Transverse colon (tissue), 3 donors: ENCODE results near the gene FOXP1.

ENCODE experiments used
- POLR2A ChIP-seq: fragments of 450-650 bp; IDR thresholded peaks from one replicate; pipeline ENCODE4 v1.6.1; 2016; ENCODE audit warnings: antibody characterized with exemption, mild to moderate bottlenecking, moderate library complexity
- TF ChIP-seq, protein P1 (sequence below), 5 experiments: fragments of 200-600 bp in 3 of 5; fragments of 450-650 bp in 2 of 5; sonication (generic) in 3 of 5; IDR thresholded peaks; 1 replicate in 2 of 5; 2 replicates in 3 of 5; pipeline ENCODE4 v1.5.1; 2016 to 2017; ENCODE audit warnings: antibody characterized with exemption in 5 of 5, inconsistent platforms in 3 of 5, mild to moderate bottlenecking in 2 of 5, moderate library complexity in 1 of 5

DNA sequence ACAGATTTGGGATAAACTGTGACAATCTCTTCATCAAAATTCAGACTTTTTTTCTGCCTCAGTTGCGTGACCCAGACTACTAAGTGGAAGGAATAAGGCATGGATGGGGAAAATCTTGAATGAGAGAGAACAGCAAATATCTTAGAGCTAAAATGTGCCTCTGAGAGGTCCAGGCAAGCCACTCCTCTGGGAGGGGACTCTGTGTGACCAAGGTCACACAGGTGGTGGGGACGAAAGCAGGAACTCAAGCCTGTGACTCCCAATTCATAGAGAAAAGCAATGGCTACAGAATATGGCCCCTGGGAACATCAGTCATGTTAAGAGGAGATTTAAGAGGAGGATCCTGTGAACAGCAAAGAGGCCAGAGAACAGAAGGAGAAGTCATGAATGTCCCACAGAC lies 268.1 kb downstream of the FOXP1 start:
- TF ChIP-seq, protein P1, sequence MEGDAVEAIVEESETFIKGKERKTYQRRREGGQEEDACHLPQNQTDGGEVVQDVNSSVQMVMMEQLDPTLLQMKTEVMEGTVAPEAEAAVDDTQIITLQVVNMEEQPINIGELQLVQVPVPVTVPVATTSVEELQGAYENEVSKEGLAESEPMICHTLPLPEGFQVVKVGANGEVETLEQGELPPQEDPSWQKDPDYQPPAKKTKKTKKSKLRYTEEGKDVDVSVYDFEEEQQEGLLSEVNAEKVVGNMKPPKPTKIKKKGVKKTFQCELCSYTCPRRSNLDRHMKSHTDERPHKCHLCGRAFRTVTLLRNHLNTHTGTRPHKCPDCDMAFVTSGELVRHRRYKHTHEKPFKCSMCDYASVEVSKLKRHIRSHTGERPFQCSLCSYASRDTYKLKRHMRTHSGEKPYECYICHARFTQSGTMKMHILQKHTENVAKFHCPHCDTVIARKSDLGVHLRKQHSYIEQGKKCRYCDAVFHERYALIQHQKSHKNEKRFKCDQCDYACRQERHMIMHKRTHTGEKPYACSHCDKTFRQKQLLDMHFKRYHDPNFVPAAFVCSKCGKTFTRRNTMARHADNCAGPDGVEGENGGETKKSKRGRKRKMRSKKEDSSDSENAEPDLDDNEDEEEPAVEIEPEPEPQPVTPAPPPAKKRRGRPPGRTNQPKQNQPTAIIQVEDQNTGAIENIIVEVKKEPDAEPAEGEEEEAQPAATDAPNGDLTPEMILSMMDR (IDR thresholded peaks at IDR 0.05) = no peak
- TF ChIP-seq POLR2A = no peak
